ENCODE data around the gene COQ2.

Gene COQ2

GRCh38 chr4:83223781-83224180, 60.8 kb downstream of the COQ2 start:
- H3K27me3 ChIP-seq (ENCODE audit: insufficient read depth, low read depth, severe bottlenecking), result no peaks in the 10 kb centered on the region
- no peak overlapping the region for H3K27ac ChIP-seq
- no peak for DNase-seq
- TF ChIP-seq CTCF (IDR thresholded peaks at IDR 0.05; ENCODE audit: low read depth, low read length), result no peak
- H3K9me3 ChIP-seq (ENCODE audit: severe bottlenecking), result no peaks in the 10 kb centered on the region
- H3K4me3 ChIP-seq (ENCODE audit: low read depth, low read length), result no peak overlapping the region
- no peaks in the 10 kb centered on the region for H3K36me3 ChIP-seq

- no peaks in the 10 kb centered on the region for H3K36me3 ChIP-seq
- H3K27ac ChIP-seq, result no peak overlapping the region
- H3K4me3 ChIP-seq (ENCODE audit: low read depth, low read length), result no peak overlapping the region
- no peak for TF ChIP-seq CTCF (IDR thresholded peaks at IDR 0.05; ENCODE audit: low read depth, low read length)
- H3K27me3 ChIP-seq (ENCODE audit: insufficient read depth, low read depth, severe bottlenecking), result no peaks in the 10 kb centered on the region
- no peaks in the 10 kb centered on the region for H3K9me3 ChIP-seq (ENCODE audit: severe bottlenecking)
- no peak for DNase-seq
These were observed 62.6 kb downstream of the COQ2 start for GRCh38 chr4:83221897-83222441.

GRCh38 chr4:83219344-83220331, 65.0 kb downstream of the COQ2 start:
- Histone ChIP-seq H3K4me3 (ENCODE audit: low read depth, low read length) (no peak overlapping the region), H3K27me3 (ENCODE audit: insufficient read depth, low read depth, severe bottlenecking) (no peaks in the 10 kb centered on the region), H3K36me3 (no peaks in the 10 kb centered on the region), H3K9me3 (ENCODE audit: severe bottlenecking) (no peaks in the 10 kb centered on the region), H3K27ac (no peak overlapping the region; the same call in 1 of the 2 replicates)
- DNase-seq, result peak; percentile 11
- TF ChIP-seq CTCF (IDR thresholded peaks at IDR 0.05; ENCODE audit: low read depth, low read length), result no peak

GRCh38 chr4:83217721-83218522, 66.7 kb downstream of the COQ2 start:
- H3K27me3 ChIP-seq (ENCODE audit: insufficient read depth, low read depth, severe bottlenecking), result no peaks in the 10 kb centered on the region
- no peaks in the 10 kb centered on the region for H3K36me3 ChIP-seq
- DNase-seq, result no peak
- H3K9me3 ChIP-seq (ENCODE audit: severe bottlenecking), result no peaks in the 10 kb centered on the region
- no peak overlapping the region for H3K4me3 ChIP-seq (ENCODE audit: low read depth, low read length)
- TF ChIP-seq CTCF (IDR thresholded peaks at IDR 0.05; ENCODE audit: low read depth, low read length), result no peak
- no peak overlapping the region for H3K27ac ChIP-seq

- Histone ChIP-seq H3K4me3 (ENCODE audit: low read depth, low read length) (no peak overlapping the region), H3K9me3 (ENCODE audit: severe bottlenecking) (no peaks in the 10 kb centered on the region), H3K27ac (no peak overlapping the region), H3K27me3 (ENCODE audit: insufficient read depth, low read depth, severe bottlenecking) (no peaks in the 10 kb centered on the region), H3K36me3 (no peaks in the 10 kb centered on the region)
- no peak for DNase-seq
- TF ChIP-seq CTCF (IDR thresholded peaks at IDR 0.05; ENCODE audit: low read depth, low read length), result no peak
These were observed 67.5 kb downstream of the COQ2 start for GRCh38 chr4:83216959-83217683.
